KMS-11 (cell line): Measurements from ENCODE around the gene RASGEF1B.

ENCODE experiments used
- H2AFZ ChIP-seq: fragments of 200-600 bp; sonication (generic); 2 replicates; pipeline ENCODE4 v1.6.1; 2016; ENCODE audit warnings: antibody characterized with exemption, mixed run types, low read depth
- H3K27ac ChIP-seq: fragments of 200-600 bp; sonication (generic); 2 replicates; pipeline ENCODE4 v1.6.1; 2016; ENCODE audit warnings: mild to moderate bottlenecking, mixed run types
- H3K27me3 ChIP-seq: fragments of 200-600 bp; sonication (generic); 2 replicates; pipeline ENCODE4 v1.6.1; 2017; ENCODE audit warnings: mild to moderate bottlenecking, low read depth, mixed run types, moderate library complexity; ENCODE audit not compliant: insufficient read depth
- H3K36me3 ChIP-seq: fragments of 200-600 bp; sonication (generic); 2 replicates; pipeline ENCODE4 v1.6.1; 2017; ENCODE audit warnings: mild to moderate bottlenecking, mixed run types; ENCODE audit not compliant: insufficient read depth
- H3K4me1 ChIP-seq: fragments of 200-600 bp; sonication (generic); 2 replicates; pipeline ENCODE4 v1.6.1; 2016; ENCODE audit warnings: mild to moderate bottlenecking, low read depth, mixed run types; ENCODE audit not compliant: poor library complexity, severe bottlenecking
- H3K4me2 ChIP-seq: fragments of 200-600 bp; sonication (generic); 2 replicates; pipeline ENCODE4 v1.7.0; 2016; ENCODE audit warnings: mild to moderate bottlenecking, mixed run types
- H3K4me3 ChIP-seq: fragments of 200-600 bp; sonication (generic); IDR thresholded peaks from 2 replicates; pipeline ENCODE4 v1.6.1; 2017; ENCODE audit warnings: low read depth, low read length, mixed read lengths; ENCODE audit not compliant: insufficient read depth
- H3K79me2 ChIP-seq: fragments of 200-600 bp; sonication (generic); 2 replicates; pipeline ENCODE4 v1.6.1; 2016; ENCODE audit warnings: low read depth, mixed run types; ENCODE audit not compliant: insufficient read depth
- H3K9ac ChIP-seq: fragments of 200-600 bp; sonication (generic); 2 replicates; pipeline ENCODE4 v1.6.1; 2016; ENCODE audit warnings: mild to moderate bottlenecking, mixed run types
- H4K20me1 ChIP-seq: fragments of 200-600 bp; sonication (generic); 2 replicates; pipeline ENCODE4 v1.6.1; 2016; ENCODE audit warnings: mild to moderate bottlenecking, mixed run types; ENCODE audit not compliant: insufficient read depth
- CTCF ChIP-seq: fragments of 200-600 bp; sonication (generic); conservative IDR thresholded peaks from 2 replicates; pipeline ENCODE4 v1.6.1; 2017; ENCODE audit warnings: low read depth, mild to moderate bottlenecking, antibody characterized with exemption, low read length, moderate library complexity, mixed read lengths

The RASGEF1B gene

DNA sequence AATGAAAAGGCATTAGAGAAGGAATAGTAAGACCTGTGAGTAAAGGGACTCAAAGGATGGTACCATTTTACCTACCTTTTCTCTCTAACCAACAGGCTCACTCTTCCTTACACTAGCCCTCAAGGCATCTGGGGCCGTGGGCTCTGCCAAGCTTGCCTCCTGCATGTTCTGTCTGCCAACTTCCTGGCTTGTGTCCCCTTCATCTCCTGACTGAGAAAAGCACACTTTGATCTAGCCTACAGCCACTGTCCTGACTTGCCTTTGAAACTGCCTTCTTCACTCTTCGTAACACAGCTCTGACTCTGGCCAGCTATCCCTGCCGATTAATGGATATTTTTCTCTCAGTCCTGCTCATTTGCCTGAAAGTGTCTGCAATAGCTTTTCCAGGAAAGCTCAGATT, 76.5 kb downstream of the RASGEF1B start:
- no peak overlapping the region for H3K27ac ChIP-seq
- H3K79me2 ChIP-seq = no peaks in the 10 kb centered on the region
- no peaks in the 10 kb centered on the region for H3K4me1 ChIP-seq
- no peak overlapping the region for H3K4me3 ChIP-seq
- no peak for TF ChIP-seq CTCF
- H3K4me2 ChIP-seq = no peak overlapping the region
- no peak overlapping the region for H2AFZ ChIP-seq
- no peaks in the 10 kb centered on the region for H4K20me1 ChIP-seq
- H3K27me3 ChIP-seq = no peaks in the 10 kb centered on the region
- no peaks in the 10 kb centered on the region for H3K36me3 ChIP-seq
- no peak overlapping the region for H3K9ac ChIP-seq

DNA sequence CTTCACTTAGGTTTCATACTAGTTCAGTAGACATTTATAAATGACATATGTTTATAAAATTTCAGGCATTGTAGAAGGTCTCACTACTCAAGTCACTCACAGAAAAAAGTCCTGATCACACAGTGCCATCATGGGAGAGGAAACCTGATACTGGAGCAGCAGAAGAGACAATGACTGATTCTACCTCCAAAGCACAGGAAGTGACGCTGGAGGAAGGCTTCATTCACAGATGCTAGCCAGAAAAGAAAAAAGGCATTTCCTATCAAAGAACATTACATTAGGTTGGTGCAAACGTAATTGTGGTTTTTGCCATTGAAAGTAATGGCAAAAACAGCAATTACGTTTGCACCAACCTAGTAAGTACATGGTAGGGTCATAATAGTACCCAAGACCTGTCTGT, 79.5 kb downstream of the RASGEF1B start:
- H3K27me3 ChIP-seq = no peaks in the 10 kb centered on the region

GRCh38 chr4:81389720-81390119, 82.0 kb downstream of the RASGEF1B start:
- Histone ChIP-seq H3K79me2 (no peaks in the 10 kb centered on the region), H3K4me3 (no peak overlapping the region), H3K27ac (no peak overlapping the region), H2AFZ (no peak overlapping the region), H3K4me2 (no peak overlapping the region), H3K27me3 (no peaks in the 10 kb centered on the region), H4K20me1 (no peaks in the 10 kb centered on the region), H3K36me3 (no peaks in the 10 kb centered on the region), H3K4me1 (no peaks in the 10 kb centered on the region), H3K9ac (no peak overlapping the region)
- TF ChIP-seq CTCF = no peak

More for the DNA sequence above, 79.5 kb downstream of the RASGEF1B start:
- no peaks in the 10 kb centered on the region for H3K79me2 ChIP-seq
- no peak overlapping the region for H3K4me2 ChIP-seq
- H4K20me1 ChIP-seq = no peaks in the 10 kb centered on the region
- no peaks in the 10 kb centered on the region for H3K4me1 ChIP-seq
- no peaks in the 10 kb centered on the region for H3K36me3 ChIP-seq
- no peak overlapping the region for H2AFZ ChIP-seq
- TF ChIP-seq CTCF = no peak
- H3K4me3 ChIP-seq = no peak overlapping the region
- no peak overlapping the region for H3K27ac ChIP-seq
- no peak overlapping the region for H3K9ac ChIP-seq

DNA sequence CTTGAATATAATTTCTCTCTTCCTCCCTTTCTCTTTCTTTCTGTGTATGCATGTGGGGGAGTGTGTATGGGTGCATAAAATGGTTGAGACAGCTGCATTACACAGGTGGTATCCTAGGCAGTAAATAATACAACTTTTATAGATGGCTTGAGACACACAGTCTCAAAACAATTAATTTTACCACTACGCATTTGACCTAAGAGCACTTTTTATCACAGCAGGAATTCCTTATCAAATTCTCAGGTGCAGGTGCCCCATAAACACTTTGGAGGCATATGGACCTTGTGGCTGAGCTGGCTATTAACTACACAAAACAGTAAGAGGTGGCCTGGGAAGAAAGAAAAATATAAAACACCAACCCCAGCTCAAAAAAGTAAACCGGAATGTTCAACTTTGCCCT, 91.3 kb downstream of the RASGEF1B start:
- Histone ChIP-seq H3K4me2 (no peak overlapping the region), H3K9ac (no peak overlapping the region), H3K36me3 (no peaks in the 10 kb centered on the region), H3K4me1 (no peaks in the 10 kb centered on the region), H3K27me3 (no peaks in the 10 kb centered on the region), H3K79me2 (no peaks in the 10 kb centered on the region), H4K20me1 (no peaks in the 10 kb centered on the region), H3K4me3 (no peak overlapping the region), H2AFZ (no peak overlapping the region), H3K27ac (no peak overlapping the region)
- no peak for TF ChIP-seq CTCF
